Hematopoietic multipotent progenitor cell treated with erythropoietin and hydrocortisone succinate and interleukin-3 and kit ligand, for 8 days (in vitro differentiated cells): ENCODE measurements around the gene ATP8B3.

ENCODE experiments used
- DNase-seq: peaks from one replicate; pipeline ENCODE4 v3.0.0-alpha.2; 2015

ATP8B3 gene, protein sequence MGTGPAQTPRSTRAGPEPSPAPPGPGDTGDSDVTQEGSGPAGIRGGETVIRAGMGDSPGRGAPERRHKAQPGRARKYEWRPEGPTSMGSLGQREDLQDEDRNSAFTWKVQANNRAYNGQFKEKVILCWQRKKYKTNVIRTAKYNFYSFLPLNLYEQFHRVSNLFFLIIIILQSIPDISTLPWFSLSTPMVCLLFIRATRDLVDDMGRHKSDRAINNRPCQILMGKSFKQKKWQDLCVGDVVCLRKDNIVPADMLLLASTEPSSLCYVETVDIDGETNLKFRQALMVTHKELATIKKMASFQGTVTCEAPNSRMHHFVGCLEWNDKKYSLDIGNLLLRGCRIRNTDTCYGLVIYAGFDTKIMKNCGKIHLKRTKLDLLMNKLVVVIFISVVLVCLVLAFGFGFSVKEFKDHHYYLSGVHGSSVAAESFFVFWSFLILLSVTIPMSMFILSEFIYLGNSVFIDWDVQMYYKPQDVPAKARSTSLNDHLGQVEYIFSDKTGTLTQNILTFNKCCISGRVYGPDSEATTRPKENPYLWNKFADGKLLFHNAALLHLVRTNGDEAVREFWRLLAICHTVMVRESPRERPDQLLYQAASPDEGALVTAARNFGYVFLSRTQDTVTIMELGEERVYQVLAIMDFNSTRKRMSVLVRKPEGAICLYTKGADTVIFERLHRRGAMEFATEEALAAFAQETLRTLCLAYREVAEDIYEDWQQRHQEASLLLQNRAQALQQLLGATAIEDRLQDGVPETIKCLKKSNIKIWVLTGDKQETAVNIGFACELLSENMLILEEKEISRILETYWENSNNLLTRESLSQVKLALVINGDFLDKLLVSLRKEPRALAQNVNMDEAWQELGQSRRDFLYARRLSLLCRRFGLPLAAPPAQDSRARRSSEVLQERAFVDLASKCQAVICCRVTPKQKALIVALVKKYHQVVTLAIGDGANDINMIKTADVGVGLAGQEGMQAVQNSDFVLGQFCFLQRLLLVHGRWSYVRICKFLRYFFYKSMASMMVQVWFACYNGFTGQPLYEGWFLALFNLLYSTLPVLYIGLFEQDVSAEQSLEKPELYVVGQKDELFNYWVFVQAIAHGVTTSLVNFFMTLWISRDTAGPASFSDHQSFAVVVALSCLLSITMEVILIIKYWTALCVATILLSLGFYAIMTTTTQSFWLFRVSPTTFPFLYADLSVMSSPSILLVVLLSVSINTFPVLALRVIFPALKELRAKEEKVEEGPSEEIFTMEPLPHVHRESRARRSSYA (N-terminal part only)

DNA sequence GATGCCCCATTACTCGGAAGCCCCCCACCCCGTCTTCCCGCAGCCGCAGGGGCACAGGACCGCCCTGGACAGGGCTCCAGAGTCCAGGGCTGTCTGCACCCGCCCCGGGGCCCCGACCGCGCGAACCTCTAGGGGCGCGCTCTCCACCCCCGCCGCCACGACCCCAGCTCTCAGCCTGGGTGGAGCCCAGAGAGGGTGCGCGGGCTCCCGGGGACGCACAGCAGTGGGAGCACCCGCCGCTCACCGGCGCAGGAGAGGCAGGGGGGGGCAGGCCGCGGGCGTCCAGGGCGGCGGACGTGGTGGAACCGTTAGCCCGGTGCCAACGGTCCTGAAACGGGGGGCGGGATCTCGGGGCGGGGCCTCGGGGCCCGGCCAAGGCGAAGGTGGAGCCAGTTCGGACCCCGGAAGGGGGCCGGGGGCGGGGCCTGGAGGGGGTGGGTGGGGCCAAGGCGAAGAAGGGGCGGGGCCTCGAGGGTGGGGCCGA lies at the start of gene ATP8B3:
TSS of gene ATP8B3 (minus strand) at position 335 of the 484 bp plus-strand sequence. CDS start 540 bp downstream, outside the sequence.
- DNase-seq, result no peak

DNA sequence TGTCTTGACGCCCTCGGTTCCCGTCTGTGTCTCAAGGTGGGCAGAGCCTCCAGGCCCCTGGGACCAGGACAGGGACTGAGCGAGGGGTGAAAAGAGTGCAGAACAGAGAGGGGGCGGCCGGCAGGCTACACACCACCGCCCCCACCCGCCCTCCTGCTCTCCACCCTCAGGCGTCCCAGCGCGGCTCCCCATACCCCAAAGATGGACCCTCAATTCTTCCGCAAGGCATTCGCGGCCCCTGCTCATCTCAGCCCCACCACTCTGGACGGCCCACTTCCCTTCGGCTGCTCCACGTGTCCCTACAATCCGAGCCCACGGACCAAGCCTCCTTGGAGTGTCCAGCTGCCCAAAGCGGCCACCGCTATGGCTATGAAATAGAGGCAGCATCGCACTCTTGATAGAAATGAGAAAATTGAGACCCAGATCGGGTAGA lies 49.5 kb upstream of the ATP8B3 start:
- no peak for DNase-seq

DNA sequence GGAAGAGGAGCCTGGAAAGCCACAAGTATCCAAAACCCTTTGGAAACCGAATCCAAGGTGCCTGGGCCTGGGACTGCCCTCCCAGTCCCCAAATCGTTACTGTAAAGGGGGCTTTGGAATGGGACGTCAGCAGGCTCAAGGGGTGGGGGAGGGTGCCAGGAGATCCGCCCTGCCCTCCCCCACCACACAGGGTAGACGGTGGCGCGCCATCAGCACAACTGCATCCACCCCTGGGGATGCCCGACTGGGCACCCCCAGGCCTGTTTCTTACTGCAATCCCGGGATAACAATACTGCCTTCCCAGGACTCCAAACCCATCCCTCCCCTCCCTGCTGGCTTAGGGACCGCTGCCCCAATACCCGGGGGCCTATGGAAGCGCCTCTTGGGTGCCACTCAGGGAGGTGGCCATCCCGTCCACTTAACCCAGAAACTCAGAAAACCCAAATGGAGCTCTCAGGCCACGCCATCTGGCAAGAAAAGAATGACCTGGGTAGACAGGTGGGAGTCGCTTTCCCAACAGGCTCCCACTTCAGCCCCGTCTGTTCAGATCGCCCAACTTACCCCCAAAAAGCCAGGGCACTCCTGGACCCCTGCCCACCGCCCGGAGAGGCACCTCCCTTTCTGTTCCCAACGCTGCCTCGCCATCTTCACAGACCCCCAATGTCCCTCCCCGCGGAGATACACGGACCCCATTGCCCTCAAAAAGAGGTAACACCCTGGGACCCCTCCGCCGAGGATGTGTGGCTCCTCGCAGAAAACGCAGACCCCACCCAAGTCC lies 48.9 kb upstream of the ATP8B3 start:
- DNase-seq, result no peak

DNA sequence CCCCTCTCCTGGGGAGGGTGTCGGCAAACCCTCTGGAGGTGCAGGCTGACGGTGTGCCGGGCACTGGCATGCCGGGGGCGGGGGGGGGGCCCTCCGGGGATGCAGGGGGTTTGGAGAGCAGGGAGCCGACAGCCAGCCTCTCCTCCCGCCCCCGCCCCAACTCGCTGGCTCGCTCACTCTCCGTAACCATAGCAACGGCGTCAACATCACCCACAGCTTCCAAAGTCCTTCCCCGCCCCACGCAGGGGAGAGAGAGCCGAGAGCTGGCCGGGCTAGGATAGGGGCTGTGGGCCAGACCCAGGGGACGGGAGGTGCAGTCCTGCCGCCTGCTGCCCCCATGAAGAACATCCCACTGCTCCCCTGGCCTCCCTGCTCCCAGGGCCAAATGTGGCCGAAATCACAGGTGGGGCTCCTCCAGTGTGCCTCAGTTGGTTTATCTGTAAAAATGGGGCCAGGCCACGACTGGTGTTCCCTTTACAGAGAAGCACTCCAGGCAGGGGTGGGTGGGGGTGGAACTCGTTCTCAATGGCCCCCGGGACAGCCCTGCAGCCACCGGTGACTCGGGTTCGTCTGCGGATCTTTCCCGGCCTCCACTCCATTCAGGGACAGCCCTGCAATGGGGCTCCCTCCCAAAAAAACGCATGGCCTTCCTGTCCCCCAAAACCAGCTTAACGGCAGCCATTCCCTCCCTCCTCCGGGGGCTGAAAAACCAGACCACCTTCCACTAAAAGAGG lies 48.1 kb upstream of the ATP8B3 start:
- DNase-seq, result peak; percentile 77

DNA sequence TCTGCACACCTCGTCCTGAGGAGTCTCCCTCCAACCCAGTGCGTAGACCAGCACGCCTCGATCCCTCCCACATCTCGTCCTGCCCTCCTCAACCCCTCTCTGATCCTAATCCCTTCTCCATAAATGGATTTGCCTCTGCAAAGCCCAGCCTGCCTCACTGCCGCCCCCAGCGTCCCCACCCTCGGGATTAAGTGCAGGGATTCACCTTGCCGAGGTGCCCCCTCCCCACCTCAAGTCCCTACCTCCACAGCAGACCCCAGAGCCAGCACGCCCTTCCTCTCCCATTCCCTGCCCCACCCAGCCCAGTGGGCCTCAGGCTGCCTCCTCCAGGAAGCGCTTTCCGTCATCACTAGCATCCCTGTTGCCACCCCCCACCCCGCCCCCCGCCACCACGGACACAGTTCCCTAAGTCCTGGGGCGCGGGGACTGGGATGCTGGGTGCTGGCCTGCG lies 47.3 kb upstream of the ATP8B3 start:
- DNase-seq, result peak; percentile 53

DNA sequence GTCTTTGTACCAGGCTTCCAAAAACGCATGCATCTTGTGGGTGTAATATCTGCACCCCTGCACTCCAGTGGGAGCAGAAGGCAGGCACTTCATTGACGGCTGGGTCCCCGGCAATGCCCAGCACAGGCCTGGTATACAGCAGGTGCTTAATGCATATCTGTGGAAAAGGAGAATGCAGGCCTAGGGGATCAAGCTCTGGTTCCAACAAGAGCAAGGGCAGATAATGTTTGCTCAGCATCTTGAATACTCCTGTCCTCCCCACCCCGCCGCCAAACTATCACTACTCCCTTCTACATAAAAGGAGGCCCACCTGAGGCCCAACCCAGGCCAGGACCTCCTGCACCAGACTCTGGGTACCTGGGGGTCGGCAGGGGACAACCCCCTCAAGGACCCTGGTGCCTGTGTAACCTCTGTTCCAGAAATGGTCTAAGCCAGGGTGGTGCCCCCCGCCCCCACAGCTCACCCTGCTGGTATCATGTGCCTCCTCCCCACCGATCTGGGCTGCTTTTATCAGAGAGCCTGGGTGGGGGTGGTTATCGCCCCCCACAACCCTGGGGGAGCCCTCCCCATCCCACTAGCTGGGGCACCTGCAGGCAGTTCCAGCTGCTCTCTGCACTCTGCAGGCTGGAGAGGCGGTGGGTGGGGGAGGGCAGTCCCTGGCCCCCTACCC lies 46.5 kb upstream of the ATP8B3 start:
- peak; percentile 78 for DNase-seq

DNA sequence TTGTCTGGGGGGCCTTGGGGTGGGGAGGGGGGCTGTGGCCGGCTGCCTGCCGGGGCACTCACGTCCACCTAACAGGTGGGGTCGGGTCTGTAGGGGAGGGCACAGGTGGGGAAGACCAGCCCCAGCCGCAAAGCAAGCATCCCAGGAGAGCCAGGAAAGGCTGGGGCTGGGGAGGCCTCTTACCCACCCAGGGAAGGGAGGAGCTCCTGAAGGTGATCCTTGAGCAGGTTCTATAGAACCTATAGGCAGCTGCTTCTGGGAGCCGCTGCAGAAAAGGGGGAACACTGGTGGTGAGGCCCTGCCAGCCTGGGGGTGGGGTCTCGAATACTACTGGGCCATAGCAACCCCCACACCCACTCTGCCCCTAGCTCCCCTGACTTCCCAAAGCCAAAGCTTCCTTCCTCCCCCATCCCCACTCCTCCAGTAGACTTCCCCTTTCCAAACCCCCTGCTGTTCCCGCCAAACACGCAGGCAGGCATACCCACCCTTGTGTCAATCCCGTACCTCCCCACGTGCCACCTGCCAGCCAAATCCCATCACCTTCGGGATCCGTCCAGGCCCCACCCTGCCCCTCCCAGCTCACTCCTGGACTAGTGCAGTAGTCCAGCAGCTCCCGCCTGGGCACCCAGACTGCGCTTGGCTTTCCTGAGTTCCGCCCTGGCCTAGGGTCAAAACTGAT lies 45.7 kb upstream of the ATP8B3 start:
- DNase-seq, result no peak

DNA sequence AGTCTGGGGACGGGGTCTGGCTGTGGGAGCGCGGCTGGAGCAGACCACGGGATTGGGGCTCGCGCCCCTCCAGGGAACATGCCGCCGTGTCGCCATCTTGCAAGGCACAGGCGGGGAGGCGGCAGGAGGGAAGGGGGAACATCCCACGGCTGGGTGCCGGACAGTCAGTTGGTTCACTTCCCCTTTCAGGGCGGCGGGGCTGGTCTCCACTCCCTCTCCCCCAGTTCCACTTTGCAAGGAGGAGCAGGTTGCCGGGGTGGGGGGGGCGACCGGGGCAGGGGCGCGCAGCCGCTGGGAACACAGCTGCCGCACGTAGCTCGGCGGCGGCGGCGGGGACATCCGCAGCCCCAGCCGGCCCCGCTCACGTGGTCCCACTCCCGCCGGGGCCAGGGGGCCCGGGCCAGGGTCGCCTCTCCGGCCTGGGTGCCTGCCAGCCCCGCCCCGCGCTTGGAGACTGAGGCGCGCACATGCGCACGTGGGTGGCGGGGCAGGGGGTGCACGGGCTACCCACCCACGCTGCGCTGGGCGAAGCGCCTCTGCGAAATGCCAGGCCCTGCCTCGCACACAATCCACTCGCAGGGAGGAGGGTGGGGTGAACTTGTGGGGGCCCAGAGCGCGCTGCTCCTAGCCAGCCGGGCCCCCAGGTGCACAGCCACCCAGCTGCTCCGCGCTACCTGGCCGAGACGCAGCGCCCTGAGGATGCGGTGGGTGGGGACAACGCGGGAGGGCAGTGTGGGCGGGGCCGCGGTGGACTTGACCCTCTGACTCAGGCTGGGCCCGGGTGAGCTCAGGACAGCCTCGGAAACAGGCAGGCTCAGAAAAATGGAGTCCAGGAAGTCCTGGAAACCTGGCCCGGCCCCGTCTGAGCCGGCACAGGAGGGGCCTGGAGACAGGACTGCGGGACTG lies 44.9 kb upstream of the ATP8B3 start:
- peak; percentile 75 for DNase-seq

DNA sequence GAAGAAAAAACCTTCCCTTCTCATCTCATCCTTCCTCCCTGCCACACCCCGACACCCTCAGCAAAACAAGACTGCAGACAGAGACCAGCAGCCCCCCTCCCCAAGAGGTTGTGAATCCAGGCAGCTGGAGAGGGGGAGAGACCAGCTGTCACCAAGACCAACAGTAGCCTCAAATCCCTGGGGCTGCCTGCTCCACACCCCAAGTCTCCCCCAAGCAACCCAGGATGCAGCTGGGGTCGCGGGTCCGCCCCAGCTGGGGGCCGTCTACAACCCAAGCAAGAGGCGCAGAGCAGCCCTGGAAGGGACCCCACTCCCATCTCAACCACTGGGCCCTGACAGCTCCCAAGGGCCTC lies 44.2 kb upstream of the ATP8B3 start:
- no peak for DNase-seq

DNA sequence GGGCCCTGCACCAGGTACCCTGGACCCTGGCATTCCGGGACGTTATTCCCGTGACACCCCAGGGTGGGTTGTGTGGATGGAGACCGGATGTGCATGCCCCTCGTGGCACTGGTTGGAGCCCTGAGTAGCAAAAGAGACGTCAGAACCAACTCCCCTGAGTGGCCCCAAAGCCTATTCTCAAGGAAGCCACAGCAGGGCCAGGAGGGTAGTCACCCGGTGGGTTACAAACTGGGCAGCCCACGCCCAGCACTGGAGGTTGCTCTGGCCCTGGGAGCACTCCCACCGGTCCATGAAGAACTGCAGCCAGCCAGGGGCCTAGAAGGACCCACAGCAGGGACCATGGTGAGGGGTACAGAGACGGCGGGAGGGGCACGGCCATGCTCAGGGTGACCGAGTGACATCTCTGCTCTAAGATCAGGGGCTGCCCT lies 43.8 kb upstream of the ATP8B3 start:
- peak; percentile 64 for DNase-seq

DNA sequence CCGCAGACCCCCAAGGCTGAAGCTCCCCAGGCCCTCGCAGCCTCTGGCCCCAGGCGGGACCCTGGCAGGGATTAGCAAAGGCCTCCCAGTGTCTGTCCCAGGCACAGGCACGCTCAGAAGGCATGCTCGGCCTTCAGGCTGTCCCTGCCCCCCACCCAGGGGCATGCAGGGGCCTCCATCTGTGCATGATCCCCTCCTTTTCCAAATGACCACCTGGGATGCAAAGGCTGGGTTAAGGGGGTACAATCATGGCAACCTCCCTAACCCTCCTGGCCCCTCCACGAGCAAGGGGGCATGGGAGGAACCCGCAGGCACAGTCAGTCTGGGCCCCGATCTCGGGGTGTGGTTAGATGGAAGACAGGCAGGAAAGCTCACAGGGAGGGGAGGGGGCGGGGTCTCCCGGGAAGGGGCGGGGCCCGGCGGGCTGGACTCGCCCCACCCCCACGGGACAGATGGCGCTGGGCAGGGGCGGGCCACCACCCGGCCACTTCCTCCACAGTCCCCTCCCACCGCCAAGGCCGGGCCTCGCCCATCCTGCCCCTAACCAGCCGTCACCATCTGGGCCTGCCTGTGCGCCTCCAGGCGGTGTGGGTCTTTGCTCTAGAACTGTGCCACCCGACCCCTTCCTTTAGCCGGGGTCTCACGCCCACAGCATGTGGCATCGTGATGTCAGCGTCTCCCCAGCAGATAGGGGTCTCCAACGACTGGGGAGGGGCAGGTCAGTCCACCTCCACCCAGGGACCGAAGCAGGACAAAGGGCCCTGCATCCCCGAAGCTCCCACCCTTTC lies 43.2 kb upstream of the ATP8B3 start:
- DNase-seq, result peak; percentile 96

DNA sequence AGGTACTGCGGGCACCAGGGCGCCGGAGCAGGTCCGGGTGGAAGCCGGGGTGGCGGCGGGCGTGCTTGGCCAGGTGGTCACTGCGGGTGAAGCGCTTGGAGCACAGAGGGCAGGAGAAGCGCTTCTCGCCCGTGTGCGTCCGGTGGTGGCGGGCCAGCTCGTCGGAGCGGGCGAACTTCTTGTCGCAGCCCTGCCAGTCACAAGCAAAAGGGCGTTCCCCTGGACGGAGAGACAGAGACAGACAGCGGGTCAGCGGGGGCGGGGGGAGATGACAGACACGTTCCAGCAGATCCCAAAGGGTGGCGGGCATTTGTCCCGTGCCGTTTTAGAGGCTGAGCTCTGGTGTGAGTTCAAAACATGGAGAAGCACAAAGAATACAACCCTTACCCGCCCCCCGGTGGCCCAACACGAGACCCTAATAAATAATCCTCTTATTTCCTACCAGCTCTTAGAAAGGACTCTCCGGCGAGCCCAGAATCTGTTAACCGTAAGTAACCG lies 42.5 kb upstream of the ATP8B3 start:
- DNase-seq, result peak; percentile 83

DNA sequence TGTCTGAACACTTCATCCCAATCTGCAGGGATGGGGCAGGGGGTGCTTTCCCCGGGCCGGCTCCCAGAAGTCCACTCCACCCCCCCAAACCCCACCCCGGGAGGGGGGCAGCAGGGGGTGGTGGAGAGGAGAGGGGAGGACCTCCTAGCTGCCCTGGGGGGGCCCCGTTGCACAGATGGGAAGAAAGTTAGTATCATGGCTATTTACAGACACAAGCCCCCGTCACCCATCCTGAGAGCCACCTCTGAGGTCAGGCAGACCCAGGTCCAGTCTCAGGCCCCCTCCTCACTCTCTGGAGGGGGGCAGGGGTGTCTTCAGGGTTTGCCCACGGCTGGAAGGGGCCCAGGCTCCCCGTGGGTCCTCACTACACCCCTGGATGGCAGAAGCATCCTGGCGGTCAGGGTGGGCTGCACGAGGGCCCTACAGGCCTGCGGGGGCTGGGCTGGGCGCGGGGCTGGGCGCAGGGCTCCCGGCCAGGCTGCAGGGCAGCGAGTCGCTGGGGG lies 42.0 kb upstream of the ATP8B3 start:
- DNase-seq, result no peak

DNA sequence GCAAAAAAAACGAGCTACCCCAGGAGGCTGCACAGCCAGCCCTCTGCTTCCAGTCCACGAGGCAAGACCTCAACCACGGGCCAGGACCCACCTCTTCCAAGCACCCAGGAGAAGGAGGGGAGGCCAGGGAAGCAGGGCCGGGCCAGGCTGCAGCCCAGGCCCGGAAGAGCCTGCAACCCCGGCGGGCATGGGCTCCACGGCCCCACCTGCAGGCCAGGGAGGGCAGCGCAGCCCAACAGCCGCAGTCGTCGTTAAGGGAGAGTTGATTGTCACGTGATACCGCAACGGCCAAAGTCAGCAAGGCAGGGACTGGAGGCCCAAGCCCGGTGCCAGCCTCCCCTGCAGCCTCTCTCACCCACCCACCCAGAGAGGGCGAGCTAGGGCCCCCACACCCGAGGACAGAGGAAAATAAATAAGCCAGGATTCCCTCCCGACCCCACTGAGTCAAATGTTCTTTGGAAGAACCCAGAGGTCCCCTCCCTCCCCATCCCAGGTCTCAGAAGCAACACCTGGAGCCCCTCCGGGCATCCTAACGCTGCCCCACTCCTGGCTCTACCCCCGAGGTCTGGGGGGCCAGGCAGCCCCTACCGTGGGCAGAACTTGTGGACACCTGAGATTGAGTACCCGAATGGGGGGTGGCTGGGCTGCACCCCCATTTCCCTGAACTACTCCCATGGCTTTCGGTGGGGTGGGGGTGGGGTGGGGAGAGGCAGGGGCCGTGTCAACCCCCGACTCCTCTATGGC lies 41.4 kb upstream of the ATP8B3 start:
- peak; percentile 93 for DNase-seq

DNA sequence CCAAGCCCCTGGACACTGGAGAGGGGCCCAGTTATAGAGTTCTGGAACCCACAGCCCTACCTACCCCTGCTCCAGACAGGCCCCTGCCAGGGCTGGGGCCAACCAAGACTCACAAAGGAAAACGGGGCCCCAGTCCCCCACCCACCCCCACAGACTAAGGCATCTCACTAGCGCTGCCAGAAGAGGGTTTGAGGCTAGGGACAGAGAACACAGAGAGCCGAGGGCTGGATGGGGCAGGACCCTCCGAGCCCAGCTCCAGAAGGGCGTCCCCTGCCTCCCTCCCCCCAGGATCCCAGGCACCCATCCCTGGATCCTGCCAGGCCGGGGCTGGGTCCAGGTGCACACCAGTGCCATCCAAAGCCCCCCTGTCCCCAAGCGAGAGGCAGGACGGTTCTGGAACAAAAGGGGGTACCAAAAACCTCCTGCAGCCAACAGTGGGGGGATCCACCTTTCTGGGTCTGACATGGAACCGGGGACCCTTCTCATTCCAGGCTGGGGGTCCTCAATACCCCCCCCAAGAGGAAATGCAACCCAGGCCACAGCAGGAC lies 40.6 kb upstream of the ATP8B3 start:
- no peak for DNase-seq
